HG03457 (cell line): ENCODE data around the gene PDP2.
"Not testable (repeated sequence)": the region's sequence is repeated elsewhere in the genome, so short reads cannot be mapped to it uniquely, and the experiment has no call there.

ENCODE experiments used
- ATAC-seq: cut with Tn5 transposase; IDR thresholded peaks from one replicate; pipeline ENCODE4 v1.9.1; 2021; ENCODE audit warnings: moderate number of reproducible peaks; ENCODE audit not compliant: unreplicated experiment

Gene PDP2

DNA sequence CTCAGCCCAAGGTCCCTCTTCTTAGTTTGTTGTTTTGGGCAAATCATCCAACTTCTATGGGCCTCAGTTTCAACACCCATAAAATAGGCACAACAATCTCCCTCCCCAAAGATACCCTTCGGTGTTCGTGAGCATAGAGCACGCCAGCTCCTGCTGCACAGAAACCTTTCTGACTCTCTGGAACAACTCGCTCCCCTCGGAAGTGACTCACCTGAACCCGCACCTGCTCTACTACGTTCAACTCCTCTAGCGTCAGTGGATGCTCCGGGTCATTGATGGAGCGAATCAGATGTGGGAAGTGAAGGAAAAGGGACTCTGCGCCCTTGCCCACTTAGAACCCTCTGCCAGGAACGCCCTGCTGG is 53.4 kb downstream of the PDP2 start:
- ATAC-seq: no peak

DNA sequence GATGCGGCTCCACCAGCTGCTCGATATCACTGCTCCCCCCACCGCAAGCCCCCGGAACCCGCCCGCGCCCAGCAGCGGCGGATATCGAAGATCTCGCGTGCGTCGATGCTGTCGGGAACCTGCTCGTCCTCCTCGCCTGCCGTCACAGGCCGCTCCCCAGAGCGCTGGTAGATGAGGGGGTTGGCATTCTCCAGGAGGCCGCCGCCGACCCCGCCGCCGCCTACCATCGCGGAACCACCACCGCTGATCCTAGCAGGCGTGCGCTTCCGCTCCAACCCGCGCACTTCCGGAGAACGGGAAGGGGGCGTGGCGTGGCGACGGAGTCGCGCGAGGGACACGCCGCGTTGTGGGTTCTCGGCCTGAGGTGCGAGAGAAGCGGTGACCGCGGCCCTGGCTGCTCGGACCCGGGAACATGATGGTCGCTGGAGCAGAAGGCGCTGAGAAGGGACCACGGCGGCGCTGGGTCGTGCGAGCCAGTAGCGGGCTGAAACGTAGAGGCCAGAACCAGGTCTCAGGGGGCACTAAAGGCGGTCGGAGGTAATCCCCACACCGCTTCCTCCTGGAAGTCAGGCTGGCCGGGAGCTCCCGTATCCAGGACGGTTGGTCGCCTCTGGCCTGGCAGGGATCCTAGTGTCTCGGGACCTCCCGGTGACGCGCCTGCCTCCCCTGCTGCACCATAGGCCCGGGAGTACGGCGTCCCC is 54.0 kb downstream of the PDP2 start, which contains the start of gene CIAO2B:
TSS of gene CIAO2B (minus strand) at position 265 of the 701 bp plus-strand sequence. CDS start at position 227, 38 bp downstream.
- peak; percentile 63 for ATAC-seq

DNA sequence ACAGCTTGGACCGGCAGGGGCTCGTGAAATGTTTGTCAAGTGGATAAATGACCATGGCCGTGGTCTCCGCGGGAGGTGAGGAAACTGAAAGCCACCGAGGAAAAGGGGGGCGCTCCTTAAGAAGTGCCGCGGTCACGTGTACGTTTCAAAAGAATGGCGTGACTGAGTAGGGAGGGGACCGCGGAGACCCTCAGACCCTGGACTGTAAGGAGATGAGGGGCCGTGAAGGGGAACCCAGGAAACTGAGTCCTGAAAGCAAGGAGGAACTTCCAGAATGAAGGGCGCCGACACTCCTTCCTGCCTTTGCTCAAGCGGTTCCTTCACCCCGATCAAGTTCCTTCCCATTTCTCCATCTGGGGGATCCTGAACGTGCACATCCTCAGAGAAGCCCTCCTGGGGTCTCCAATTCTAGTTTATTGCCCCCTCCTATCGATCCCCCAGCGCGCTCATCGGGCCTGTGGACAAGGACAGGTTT is 54.6 kb downstream of the PDP2 start:
- ATAC-seq: not testable (repeated sequence)

DNA sequence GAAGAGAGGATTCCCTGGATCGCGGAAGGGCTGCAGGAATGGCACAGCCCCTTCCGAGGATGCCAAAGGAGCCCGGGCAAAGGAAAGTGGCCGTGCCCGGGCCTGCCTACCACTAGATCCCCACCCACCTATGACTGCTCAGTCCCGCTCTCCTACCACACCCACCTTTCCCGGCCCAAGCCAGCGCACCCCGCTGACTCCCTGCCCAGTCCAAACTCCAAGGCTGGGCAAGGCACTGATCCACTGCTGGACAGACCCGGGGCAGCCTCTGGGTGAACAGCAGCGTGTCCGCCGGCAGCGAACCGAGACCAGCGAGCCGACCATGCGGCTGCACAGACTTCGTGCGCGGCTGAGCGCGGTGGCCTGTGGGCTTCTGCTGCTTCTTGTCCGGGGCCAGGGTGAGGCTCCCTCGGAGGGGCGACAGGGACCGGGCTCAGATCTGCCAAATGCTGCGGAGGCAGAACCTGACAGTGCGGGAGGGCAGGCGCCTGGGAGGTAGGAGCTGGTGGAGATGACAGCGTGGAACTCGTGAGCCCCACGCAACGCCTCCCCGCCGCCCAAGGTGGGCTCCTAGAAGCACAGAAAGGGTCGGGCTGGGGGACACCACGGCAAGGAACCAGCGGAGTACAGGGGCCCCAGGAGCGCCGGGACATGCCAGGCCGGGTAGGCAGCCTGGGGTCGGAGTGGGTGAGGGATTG is 55.1 kb downstream of the PDP2 start, which contains the start of gene CES2:
TSS of gene CES2 (plus strand) at position 203 of the 698 bp plus-strand sequence. CDS start at position 323, 120 bp downstream.
- ATAC-seq: no peak

DNA sequence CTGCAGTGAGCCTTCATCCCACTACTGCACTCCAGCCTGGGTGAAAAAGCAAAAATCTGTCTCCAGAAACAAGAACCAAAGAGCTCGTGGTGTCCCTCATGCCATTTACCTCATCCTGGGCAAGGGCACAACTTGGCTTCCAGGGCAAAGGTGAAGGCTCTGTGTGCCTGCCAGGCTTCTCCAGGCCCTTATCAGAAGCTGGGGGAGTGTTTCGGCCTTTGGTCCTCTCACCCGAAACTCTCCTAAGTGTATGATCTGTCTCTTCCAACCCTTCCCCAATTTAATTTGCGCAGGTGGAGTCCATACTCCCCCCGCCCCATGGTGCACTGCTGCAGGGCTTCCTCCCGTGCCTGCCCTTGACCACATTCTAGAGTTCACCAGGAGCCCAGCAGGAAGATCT is 56.1 kb downstream of the PDP2 start:
- ATAC-seq: no peak

DNA sequence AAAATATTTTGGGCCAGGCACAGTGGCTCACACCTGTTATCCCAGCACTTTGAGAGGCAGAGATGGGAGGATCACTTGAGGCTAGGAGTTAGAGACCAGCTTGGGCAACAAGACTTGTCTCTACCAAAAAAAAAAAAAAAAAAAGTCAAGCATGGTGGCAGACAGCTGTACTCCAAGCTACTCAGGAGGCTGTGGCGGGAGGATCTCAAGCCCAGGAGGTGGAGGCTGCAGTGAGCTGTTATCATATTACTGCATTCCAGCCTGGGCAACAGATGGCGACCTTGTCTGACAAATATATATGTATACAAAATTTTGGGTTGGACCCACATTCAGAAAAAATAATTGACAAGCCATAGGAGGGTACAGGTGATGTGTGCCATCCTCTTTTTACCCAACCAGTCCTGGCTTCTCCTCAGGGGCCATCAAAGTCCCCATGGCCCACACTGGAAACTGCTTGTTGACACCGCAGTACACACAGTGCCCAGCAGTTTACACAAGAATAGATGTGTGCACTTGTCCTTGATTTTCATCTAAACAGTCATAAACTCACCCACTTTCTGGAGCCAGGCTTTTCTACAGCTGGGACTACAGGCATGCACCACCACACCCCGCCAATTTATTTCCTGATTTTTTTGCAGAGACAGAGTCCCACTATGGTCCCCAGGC is 56.7 kb downstream of the PDP2 start:
- no peak for ATAC-seq

DNA sequence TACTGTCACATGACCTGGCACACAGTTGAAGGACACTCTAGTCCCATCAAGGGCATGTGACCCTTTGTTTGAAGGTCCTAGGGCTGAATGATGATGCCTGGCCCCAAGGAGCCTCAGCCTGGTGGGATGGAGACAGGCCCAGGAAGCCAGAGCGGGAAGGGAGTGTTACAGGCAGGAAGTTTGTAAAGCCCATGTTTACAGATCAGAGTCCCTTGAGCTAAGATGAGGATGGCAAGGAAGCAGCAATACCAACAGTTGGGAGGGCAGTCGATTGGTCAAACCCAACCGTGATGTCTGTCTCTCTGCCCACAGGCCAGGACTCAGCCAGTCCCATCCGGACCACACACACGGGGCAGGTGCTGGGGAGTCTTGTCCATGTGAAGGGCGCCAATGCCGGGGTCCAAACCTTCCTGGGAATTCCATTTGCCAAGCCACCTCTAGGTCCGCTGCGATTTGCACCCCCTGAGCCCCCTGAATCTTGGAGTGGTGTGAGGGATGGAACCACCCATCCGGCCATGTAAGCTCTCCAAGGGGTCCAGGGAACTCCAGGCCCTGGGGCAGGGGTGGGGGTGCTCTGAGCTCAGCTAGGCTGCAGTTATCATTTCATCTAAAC is 57.5 kb downstream of the PDP2 start:
- ATAC-seq: no peak

DNA sequence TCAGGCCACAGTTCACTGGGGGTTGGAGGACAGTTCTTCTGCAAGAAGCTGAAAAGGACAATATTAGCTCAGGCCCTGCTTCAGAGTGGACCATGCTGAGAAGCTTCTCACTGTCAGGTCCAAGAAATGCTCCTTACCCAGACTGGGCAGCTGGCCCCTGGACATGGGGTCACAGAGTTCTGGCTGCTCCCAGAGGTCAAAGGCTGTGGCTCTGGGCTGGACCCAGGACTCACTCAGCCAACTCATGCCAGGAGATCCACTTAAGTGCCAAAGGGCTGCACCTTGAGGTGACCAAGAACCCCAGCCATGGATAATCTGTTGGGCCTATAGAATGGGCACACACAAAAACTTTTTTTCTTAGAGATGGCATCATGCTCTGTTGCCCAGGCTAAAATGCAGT is 59.1 kb downstream of the PDP2 start:
- no peak for ATAC-seq

DNA sequence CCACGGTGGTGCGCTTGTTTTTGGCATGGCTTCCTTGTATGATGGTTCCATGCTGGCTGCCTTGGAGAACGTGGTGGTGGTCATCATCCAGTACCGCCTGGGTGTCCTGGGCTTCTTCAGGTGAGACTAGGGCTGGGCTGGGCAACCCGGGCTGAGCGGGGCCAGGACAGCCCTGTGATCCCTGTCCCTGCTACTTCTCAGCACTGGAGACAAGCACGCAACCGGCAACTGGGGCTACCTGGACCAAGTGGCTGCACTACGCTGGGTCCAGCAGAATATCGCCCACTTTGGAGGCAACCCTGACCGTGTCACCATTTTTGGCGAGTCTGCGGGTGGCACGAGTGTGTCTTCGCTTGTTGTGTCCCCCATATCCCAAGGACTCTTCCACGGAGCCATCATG is 59.9 kb downstream of the PDP2 start:
- ATAC-seq: no peak
